HG02588 (cell line): ENCODE measurements around the gene GATD1.

Experiments used
- ATAC-seq: cut with Tn5 transposase; IDR thresholded peaks from one replicate; pipeline ENCODE4 v1.9.1; 2021; ENCODE audit warnings: mild to moderate bottlenecking, moderate library complexity; ENCODE audit not compliant: unreplicated experiment

Gene GATD1

GRCh38 chr11:729492-730074, 47.7 kb downstream of the GATD1 start:
- no peak for ATAC-seq

DNA sequence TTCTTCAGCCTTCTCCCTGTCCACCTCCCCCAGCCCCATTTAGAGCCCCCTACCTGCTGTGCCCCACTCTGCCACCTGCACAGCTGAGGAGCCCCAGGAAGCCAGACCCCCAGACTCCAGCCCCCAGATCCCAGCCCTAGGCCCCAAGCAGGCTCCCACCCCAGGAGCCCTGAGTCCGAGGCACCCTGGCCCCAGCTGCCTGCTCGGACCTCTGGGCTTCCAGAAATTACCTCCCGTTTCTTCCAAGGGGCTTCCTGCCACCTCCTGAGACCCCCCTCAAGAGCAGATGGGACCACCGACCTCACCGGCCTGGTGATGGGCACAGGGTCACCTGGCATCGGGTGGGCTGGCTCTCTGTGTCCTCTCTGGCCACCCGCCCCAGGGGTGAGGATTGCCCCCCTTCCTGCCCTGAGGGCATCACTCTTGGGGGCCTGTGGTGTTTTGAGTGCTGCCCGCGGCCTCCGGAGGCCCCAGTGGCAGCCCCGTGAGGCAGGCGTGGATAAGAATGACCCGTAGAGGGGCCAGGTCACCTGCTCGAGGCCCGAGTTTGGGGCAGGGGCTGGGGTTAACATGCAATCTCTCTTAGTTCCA, 48.3 kb downstream of the GATD1 start:
- ATAC-seq, result no peak

GRCh38 chr11:727859-728748, 49.2 kb downstream of the GATD1 start:
- ATAC-seq, result peak; percentile 48

GRCh38 chr11:727281-727701, 50.0 kb downstream of the GATD1 start:
- no peak for ATAC-seq

DNA sequence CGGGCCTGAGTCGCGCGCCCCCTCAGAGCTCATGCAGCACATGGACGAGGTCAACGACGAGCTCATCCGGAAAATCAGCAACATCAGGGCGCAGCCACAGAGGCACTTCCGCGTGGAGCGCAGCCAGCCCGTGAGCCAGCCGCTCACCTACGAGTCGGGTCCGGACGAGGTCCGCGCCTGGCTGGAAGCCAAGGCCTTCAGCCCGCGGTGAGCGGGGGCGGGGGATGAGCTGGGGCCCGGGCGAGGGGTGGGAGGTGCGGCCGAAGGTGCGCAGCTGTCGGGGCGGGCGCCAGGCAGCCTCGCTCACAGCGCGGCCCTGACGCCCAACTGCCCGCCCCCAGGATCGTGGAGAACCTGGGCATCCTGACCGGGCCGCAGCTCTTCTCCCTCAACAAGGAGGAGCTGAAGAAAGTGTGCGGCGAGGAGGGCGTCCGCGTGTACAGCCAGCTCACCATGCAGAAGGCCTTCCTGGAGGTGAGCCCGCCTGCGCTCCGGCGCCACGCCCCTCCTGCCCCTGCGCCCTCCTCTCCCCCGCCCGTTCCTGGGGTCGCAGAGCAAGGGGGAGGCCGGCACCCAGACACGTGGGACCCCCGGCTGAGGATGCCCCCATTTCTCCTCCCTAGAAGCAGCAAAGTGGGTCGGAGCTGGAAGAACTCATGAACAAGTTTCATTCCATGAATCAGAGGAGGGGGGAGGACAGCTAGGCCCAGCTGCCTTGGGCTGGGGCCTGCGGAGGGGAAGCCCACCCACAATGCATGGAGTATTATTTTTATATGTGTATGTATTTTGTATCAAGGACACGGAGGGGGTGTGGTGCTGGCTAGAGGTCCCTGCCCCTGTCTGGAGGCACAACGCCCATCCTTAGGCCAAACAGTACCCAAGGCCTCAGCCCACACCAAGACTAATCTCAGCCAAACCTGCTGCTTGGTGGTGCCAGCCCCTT, 50.7 kb downstream of the GATD1 start:
- no peak for ATAC-seq

DNA sequence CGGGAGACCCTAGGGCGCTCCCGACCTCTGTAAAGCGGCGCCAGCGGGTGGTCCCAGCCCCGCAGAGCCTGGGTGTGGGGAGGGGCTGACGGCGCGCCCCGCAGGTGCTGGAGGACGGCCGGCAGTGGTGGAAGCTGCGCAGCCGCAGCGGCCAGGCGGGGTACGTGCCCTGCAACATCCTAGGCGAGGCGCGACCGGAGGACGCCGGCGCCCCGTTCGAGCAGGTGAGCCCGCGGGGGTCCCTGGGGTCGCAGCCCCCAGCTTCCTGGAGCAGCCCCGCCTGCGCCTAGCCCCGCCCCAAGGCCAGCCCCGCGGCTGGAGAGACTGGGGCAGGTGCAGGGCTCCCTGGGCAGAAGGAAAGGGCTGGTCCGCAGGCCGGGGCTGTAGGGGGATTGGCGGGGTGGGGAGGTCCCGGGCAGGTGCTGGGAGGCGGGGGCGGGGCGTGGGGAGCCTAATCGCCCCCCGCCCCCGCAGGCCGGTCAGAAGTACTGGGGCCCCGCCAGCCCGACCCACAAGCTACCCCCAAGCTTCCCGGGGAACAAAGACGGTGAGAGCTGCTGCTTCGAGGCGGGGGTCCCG, 51.6 kb downstream of the GATD1 start:
- no peak for ATAC-seq

DNA sequence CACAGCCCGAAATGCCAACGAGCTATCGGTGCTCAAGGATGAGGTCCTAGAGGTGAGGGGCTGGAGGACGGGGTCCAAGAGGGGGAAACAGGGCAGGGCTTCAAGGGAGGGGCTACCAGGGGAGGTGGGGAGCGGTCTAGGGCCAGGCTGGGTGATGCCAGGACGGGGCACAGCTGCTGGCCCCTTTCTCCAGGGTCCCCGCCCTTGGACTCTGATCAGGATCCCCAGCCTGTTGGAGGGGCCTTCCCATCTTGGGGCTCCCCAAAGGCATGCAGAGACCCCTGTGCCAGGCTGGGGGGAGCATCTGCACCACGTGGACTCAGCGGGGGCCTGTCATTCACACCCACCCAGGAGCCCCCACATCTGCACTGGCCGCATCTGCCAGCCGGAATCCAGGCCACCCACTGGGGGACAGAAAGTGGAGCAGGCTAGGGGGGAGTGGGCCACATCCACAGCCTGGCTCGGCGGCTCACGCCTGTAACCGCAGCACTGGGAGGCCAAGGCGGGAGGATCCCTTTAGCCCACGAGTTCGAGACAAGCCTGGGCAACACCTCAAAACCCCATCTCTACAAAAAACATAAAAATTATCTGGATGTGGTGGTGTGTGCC, 52.4 kb downstream of the GATD1 start:
- ATAC-seq, result no peak

- no peak for ATAC-seq
These were observed 53.1 kb downstream of the GATD1 start for GRCh38 chr11:724049-724777.

GRCh38 chr11:723120-723883, 54.0 kb downstream of the GATD1 start:
- ATAC-seq, result no peak

GRCh38 chr11:722346-722811, 54.9 kb downstream of the GATD1 start:
- ATAC-seq, result no peak

GRCh38 chr11:721741-722345, 55.4 kb downstream of the GATD1 start:
- ATAC-seq, result no peak

- no peak for ATAC-seq
These were observed 56.0 kb downstream of the GATD1 start for GRCh38 chr11:721247-721740.

DNA sequence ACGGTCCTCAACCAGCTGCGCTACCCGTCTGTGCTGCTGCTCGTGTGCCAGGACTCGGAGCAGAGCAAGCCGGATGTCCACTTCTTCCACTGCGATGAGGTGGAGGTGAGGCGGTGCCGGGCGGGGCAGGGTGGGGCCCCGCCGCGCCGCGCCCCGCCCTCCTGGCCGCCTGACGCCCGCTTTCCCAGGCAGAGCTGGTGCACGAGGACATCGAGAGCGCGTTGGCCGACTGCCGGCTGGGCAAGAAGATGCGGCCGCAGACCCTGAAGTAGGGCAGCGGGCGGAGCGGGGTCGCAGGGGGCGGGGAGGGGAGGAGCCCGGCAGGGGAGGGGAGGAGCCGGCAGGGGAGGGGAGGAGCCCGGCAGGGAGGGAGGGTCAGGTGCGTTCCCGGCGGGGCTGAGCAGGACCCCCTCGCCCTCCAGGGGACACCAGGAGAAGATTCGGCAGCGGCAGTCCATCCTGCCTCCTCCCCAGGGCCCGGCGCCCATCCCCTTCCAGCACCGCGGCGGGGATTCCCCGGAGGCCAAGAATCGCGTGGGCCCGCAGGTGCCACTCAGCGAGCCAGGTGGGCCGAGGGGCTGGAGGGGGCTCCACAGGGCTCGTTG, 56.5 kb downstream of the GATD1 start:
- ATAC-seq, result no peak

- ATAC-seq, result no peak
These were observed 57.2 kb downstream of the GATD1 start for GRCh38 chr11:720017-720641.

DNA sequence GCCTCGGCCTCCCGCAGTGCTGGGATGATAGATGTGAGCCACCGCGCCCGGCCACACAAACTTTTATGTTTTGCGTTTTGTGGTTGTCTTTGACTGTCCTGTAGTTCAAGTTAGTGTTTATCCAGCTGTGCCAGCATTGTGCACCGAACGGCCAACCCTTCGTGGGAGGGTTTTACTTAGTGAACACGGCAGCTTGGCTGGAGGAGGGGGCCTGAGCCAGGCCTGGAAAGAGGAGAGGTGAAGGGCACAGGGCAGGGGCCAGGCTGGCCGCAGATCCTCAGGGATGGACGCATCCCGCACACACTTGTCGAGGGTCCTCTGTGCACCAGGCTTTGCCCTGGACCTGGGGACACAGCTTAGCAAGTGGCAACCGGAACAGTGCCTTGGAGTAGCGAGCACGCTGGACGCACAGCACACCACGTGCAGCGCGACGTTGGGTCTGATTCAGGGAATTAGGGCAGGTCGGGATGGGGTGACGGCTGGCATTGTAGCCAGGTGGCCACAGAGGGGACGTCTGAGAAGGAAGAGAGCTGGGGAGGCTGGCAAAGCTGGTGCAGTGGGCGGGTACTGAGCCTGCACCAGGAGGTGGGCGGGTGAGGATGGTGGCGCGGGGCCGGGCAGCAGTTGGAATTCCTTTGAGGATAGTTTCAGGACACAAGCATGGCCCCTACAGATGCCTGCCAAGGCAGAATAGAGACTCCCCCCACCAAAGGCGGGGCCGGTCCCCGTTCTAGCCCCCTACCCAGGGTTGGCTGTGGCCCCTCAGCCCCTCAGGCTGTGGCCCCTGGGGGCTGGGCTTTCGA, 57.9 kb downstream of the GATD1 start:
- ATAC-seq, result no peak
